GM23338 (cell line): ENCODE data around the gene CDKN2D. TPM values are rescaled to one million over a fixed set of nuclear protein-coding genes. Genes with fewer than 3 reads are reported as not detected.

Source experiments
- ATAC-seq: fragments of 200-7000 bp; cut with Tn5 transposase; 3 replicates; pipeline ENCODE4 v1.9.1; 2020
- DNase-seq: peaks from one replicate; pipeline ENCODE4 v3.0.0-alpha.2; 2015; ENCODE audit warnings: low spot score
- H2AFZ ChIP-seq: fragments of 200-600 bp; sonication (generic); 2 replicates; pipeline ENCODE4 v1.8.0; 2016; ENCODE audit warnings: antibody characterized with exemption, mild to moderate bottlenecking, moderate library complexity
- H3F3A ChIP-seq: fragments of 200-600 bp; sonication (generic); replicated peaks from 2 replicates; pipeline ENCODE4 v1.8.0; 2017; ENCODE audit warnings: antibody characterized with exemption, mixed run types, low read depth
- H3K27ac ChIP-seq: fragments of 200-600 bp; sonication (generic); 2 replicates; pipeline ENCODE4 v1.6.1; 2016; ENCODE audit warnings: low read depth
- H3K27me3 ChIP-seq: fragments of 200-600 bp; sonication (generic); 2 replicates; pipeline ENCODE4 v1.8.0; 2016; ENCODE audit warnings: mild to moderate bottlenecking, mixed run types, moderate library complexity; ENCODE audit not compliant: insufficient read depth
- H3K36me3 ChIP-seq: fragments of 200-600 bp; sonication (generic); 2 replicates; pipeline ENCODE4 v1.8.0; 2016; ENCODE audit warnings: mild to moderate bottlenecking; ENCODE audit not compliant: insufficient read depth
- H3K4me1 ChIP-seq: fragments of 200-600 bp; sonication (generic); 2 replicates; pipeline ENCODE4 v1.8.0; 2016; ENCODE audit warnings: mild to moderate bottlenecking, moderate library complexity; ENCODE audit not compliant: insufficient read depth
- H3K4me2 ChIP-seq: fragments of 200-600 bp; sonication (generic); 2 replicates; pipeline ENCODE4 v1.7.1; 2017; ENCODE audit warnings: mixed run types
- H3K4me3 ChIP-seq: fragments of 200-600 bp; sonication (generic); 2 replicates; pipeline ENCODE4 v1.6.1; 2016; ENCODE audit warnings: mixed run types
- H3K79me2 ChIP-seq: fragments of 200-600 bp; sonication (generic); replicated peaks from 2 replicates; pipeline ENCODE4 v1.8.0; 2017; ENCODE audit warnings: mild to moderate bottlenecking; ENCODE audit not compliant: insufficient read depth
- H3K9me2 ChIP-seq: fragments of 200-600 bp; sonication (generic); 2 replicates; pipeline ENCODE4 v1.8.0; 2017; ENCODE audit not compliant: insufficient read depth
- H4K20me1 ChIP-seq: fragments of 200-600 bp; sonication (generic); replicated peaks from 2 replicates; pipeline ENCODE4 v1.8.0; 2017; ENCODE audit warnings: mild to moderate bottlenecking; ENCODE audit not compliant: insufficient read depth
- H3K27ac Mint-ChIP-seq: 2 replicates; pipeline ENCODE4 v1.8.0; 2020; ENCODE audit warnings: inconsistent platforms, mild to moderate bottlenecking, moderate library complexity, mixed read lengths
- H3K27me3 Mint-ChIP-seq: 3 replicates; pipeline ENCODE4 v1.8.0; 2022; ENCODE audit warnings: low read depth, mild to moderate bottlenecking, moderate library complexity, mixed read lengths, inconsistent platforms; ENCODE audit not compliant: insufficient read depth, poor library complexity
- H3K36me3 Mint-ChIP-seq: 3 replicates; pipeline ENCODE4 v1.8.0; 2021; ENCODE audit warnings: low read depth, mild to moderate bottlenecking, inconsistent platforms, moderate library complexity, mixed read lengths
- H3K4me1 Mint-ChIP-seq: 3 replicates; pipeline ENCODE4 v1.8.0; 2020; ENCODE audit warnings: mild to moderate bottlenecking, inconsistent platforms, mixed read lengths
- H3K4me3 Mint-ChIP-seq: 3 replicates; pipeline ENCODE4 v1.8.0; 2021; ENCODE audit warnings: moderate library complexity, mild to moderate bottlenecking, inconsistent platforms, mixed read lengths
- H3K9me3 Mint-ChIP-seq: 3 replicates; pipeline ENCODE4 v1.8.0; 2020; ENCODE audit warnings: moderate library complexity, mild to moderate bottlenecking, inconsistent platforms, mixed read lengths
- CREB1 ChIP-seq: fragments of 250-450 bp; sonication (Bioruptor Pico); IDR thresholded peaks from 2 replicates; pipeline ENCODE4 v1.5.0; 2020; ENCODE audit warnings: low read depth, mild to moderate bottlenecking, moderate library complexity
- EZH2 ChIP-seq: fragments of 200-600 bp; sonication (generic); IDR thresholded peaks from one replicate; pipeline ENCODE4 v1.8.0; 2017; ENCODE audit warnings: antibody characterized with exemption, mild to moderate bottlenecking, low read depth; ENCODE audit not compliant: unreplicated experiment
- EZH2phosphoT487 ChIP-seq: fragments of 200-600 bp; sonication (generic); IDR thresholded peaks from one replicate; pipeline ENCODE4 v1.8.1; 2018; ENCODE audit warnings: antibody characterized with exemption; ENCODE audit not compliant: unreplicated experiment
- NANOG ChIP-seq: IDR thresholded peaks from 2 replicates; pipeline ENCODE4 v1.6.1; 2016; ENCODE audit warnings: antibody characterized with exemption, borderline replicate concordance
- POLR2AphosphoS5 ChIP-seq: IDR thresholded peaks from 2 replicates; pipeline ENCODE4 v1.6.1; 2016; ENCODE audit warnings: antibody characterized with exemption, low read depth
- STAT1 ChIP-seq: IDR thresholded peaks from one replicate; pipeline ENCODE4 v1.6.1; 2016; ENCODE audit warnings: antibody characterized with exemption; ENCODE audit not compliant: unreplicated experiment
- ZNF114 ChIP-seq: fragments of 250-450 bp; sonication (Bioruptor Pico); IDR thresholded peaks from 2 replicates; pipeline ENCODE4 v1.5.0; 2020; ENCODE audit warnings: mild to moderate bottlenecking, moderate library complexity
- ZNF331 ChIP-seq: fragments of 250-450 bp; sonication (Bioruptor Pico); IDR thresholded peaks from 2 replicates; pipeline ENCODE4 v1.5.0; 2020; ENCODE audit warnings: low read depth, mild to moderate bottlenecking, moderate library complexity
- polyA plus RNA-seq: library from polyadenylated mRNA; unstranded; fragments of >200 nt; fragmentation: Nextera tagmentation; extraction: Ambion mirVana; gene quantifications from 2 replicates; pipeline ENCODE4 v1.2.1, GENCODE V29; 2016
- total RNA-seq: library from RNA; depleted of rRNA; stranded (reverse); fragments of >200 nt; shearing (Covaris generic); gene quantifications from 2 replicates; pipeline ENCODE4 v1.2.3, GENCODE V29; 2014
- TF ChIP-seq, protein P1 (sequence below): IDR thresholded peaks from one replicate; pipeline ENCODE4 v1.6.1; 2018; ENCODE audit warnings: antibody characterized with exemption; ENCODE audit not compliant: unreplicated experiment
- TF ChIP-seq, protein P2 (sequence below), 2 experiments: fragments of 200-600 bp in 1 of 2; sonication (generic) in 1 of 2; conservative IDR thresholded peaks; 2 replicates each; pipeline versions ENCODE4 v1.5.1 to v1.6.1; 2016 to 2017; ENCODE audit warnings: antibody characterized with exemption in 2 of 2, low read depth in 2 of 2, mild to moderate bottlenecking in 2 of 2, moderate library complexity in 1 of 2
- TF ChIP-seq, protein P3 (sequence below): IDR thresholded peaks from 2 replicates; pipeline ENCODE4 v1.6.1; 2016; ENCODE audit warnings: antibody characterized with exemption

CDKN2D gene
- total and polyA plus RNA-seq, 2 experiments from 2014 or later = 1.4 to 4.0 TPM

DNA sequence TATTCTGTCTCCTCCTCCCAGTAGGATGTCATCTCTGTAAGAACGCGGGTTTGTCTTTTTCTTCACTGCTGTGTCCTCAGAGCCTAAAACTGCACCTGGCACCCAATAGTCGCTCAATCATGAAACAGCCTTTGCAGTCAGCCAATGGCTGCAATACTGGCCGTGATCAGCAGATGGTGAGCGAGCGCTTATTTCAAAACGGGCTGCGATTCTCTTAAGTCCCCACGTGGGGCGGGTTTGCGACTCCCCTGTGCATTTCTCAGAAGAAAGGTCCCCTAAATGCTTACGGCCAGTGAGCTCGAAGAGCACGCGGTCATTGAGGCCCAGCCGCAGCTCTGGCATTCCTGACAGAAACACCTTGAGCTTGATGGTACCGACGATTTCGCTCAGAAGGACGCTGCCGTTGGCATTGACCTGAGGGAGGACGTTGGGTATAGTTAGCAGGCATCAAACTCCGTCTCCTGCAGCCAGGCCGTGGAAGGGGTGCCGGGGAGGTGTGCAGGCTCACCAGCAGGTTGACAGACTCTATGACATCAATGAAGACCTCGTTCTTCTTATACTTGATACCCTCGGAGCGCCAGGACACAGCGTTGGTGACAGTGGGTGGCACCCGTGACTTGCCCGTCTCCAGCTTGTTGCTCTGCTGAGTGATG lies 12.3 kb upstream of the CDKN2D start:
- H3K4me1 Mint-ChIP-seq = 0 out of 3 replicates have a peak, but pooled peaks cover 5% of the 10 kb centered on the region
- no peak overlapping the region for H3K27ac ChIP-seq
- DNase-seq (peak; percentile 100), ATAC-seq (peak; percentile 95)
- H3K4me3 Mint-ChIP-seq = no peak overlapping the region; the same call in 2 of the 3 replicates
- peak overlapping the region; percentile 69 for H3K27ac Mint-ChIP-seq
- no peaks in the 10 kb centered on the region for H3K9me2 ChIP-seq
- H3K27me3 ChIP-seq = no peaks in the 10 kb centered on the region
- H3K4me3 ChIP-seq = no peak overlapping the region
- H3K9me3 Mint-ChIP-seq = no peaks in the 10 kb centered on the region
- no peak for TF ChIP-seq ZNF114 (CRISPR knock-in tag)
- TF ChIP-seq, protein P1, sequence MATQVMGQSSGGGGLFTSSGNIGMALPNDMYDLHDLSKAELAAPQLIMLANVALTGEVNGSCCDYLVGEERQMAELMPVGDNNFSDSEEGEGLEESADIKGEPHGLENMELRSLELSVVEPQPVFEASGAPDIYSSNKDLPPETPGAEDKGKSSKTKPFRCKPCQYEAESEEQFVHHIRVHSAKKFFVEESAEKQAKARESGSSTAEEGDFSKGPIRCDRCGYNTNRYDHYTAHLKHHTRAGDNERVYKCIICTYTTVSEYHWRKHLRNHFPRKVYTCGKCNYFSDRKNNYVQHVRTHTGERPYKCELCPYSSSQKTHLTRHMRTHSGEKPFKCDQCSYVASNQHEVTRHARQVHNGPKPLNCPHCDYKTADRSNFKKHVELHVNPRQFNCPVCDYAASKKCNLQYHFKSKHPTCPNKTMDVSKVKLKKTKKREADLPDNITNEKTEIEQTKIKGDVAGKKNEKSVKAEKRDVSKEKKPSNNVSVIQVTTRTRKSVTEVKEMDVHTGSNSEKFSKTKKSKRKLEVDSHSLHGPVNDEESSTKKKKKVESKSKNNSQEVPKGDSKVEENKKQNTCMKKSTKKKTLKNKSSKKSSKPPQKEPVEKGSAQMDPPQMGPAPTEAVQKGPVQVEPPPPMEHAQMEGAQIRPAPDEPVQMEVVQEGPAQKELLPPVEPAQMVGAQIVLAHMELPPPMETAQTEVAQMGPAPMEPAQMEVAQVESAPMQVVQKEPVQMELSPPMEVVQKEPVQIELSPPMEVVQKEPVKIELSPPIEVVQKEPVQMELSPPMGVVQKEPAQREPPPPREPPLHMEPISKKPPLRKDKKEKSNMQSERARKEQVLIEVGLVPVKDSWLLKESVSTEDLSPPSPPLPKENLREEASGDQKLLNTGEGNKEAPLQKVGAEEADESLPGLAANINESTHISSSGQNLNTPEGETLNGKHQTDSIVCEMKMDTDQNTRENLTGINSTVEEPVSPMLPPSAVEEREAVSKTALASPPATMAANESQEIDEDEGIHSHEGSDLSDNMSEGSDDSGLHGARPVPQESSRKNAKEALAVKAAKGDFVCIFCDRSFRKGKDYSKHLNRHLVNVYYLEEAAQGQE = no peak
- no peak for TF ChIP-seq STAT1
- no peak for TF ChIP-seq NANOG
- TF ChIP-seq POLR2AphosphoS5 = no peak
- no peak for TF ChIP-seq ZNF331
- TF ChIP-seq, protein P2, sequence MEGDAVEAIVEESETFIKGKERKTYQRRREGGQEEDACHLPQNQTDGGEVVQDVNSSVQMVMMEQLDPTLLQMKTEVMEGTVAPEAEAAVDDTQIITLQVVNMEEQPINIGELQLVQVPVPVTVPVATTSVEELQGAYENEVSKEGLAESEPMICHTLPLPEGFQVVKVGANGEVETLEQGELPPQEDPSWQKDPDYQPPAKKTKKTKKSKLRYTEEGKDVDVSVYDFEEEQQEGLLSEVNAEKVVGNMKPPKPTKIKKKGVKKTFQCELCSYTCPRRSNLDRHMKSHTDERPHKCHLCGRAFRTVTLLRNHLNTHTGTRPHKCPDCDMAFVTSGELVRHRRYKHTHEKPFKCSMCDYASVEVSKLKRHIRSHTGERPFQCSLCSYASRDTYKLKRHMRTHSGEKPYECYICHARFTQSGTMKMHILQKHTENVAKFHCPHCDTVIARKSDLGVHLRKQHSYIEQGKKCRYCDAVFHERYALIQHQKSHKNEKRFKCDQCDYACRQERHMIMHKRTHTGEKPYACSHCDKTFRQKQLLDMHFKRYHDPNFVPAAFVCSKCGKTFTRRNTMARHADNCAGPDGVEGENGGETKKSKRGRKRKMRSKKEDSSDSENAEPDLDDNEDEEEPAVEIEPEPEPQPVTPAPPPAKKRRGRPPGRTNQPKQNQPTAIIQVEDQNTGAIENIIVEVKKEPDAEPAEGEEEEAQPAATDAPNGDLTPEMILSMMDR (conservative IDR thresholded peaks at IDR 0.05; ENCODE audit: low read depth in 2 of 2) = peak; percentile 94 to 97
- TF ChIP-seq EZH2 = no peak
- no peak for TF ChIP-seq EZH2phosphoT487
- TF ChIP-seq, protein P3, sequence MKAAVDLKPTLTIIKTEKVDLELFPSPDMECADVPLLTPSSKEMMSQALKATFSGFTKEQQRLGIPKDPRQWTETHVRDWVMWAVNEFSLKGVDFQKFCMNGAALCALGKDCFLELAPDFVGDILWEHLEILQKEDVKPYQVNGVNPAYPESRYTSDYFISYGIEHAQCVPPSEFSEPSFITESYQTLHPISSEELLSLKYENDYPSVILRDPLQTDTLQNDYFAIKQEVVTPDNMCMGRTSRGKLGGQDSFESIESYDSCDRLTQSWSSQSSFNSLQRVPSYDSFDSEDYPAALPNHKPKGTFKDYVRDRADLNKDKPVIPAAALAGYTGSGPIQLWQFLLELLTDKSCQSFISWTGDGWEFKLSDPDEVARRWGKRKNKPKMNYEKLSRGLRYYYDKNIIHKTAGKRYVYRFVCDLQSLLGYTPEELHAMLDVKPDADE = no peak
- TF ChIP-seq CREB1 = peak; percentile 25; the same call in 1 of the 2 replicates
- H4K20me1 ChIP-seq = no peaks in the 10 kb centered on the region
- peaks cover 2% of the 10 kb centered on the region; the same call in 1 of the 2 replicates for H3K4me1 ChIP-seq
- no peak overlapping the region for H3K4me2 ChIP-seq
- H3K79me2 ChIP-seq = peaks cover 8% of the 10 kb centered on the region
- peaks cover 15% of the 10 kb centered on the region; the same call in 1 of the 2 replicates for H3F3A ChIP-seq
- peaks cover 28% of the 10 kb centered on the region for H3K36me3 ChIP-seq
- H3K27me3 Mint-ChIP-seq = peaks cover 4% of the 10 kb centered on the region
- H2AFZ ChIP-seq = no peak overlapping the region
- peaks cover 72% of the 10 kb centered on the region for H3K36me3 Mint-ChIP-seq
